Measurements from ENCODE around the gene VASP. TPM values are rescaled to one million over a fixed set of nuclear protein-coding genes. Genes with fewer than 3 reads are reported as not detected.
"Not testable (repeated sequence)": the region's sequence is repeated elsewhere in the genome, so short reads cannot be mapped to it uniquely, and the experiment has no call there.

The VASP gene
- total RNA-seq, 4 donors from 2014 or later = 140 to 246 (median 167) TPM

- H3K9me3 ChIP-seq = no peaks in the 10 kb centered on the region
- no peaks in the 10 kb centered on the region for H3K27me3 ChIP-seq
- TF ChIP-seq POLR2AphosphoS5 (IDR thresholded peaks at IDR 0.05) = no peak
- no peak for TF ChIP-seq EP300 (IDR thresholded peaks at IDR 0.05)
- no peak for TF ChIP-seq POLR2A (IDR thresholded peaks at IDR 0.05)
- no peak for TF ChIP-seq CTCF (IDR thresholded peaks at IDR 0.05)
- peak overlapping the region; percentile 97 to 100 for H3K4me3 ChIP-seq
- H3K4me1 ChIP-seq = peaks cover 0 to 54% (median 3%) of the 10 kb centered on the region in 3 donors
- peak overlapping the region; percentile 82 to 97 (median 92) for H3K27ac ChIP-seq
- ATAC-seq = no peak
- H3K36me3 ChIP-seq = no peaks in the 10 kb centered on the region
- WGBS, 2 donors (ENCODE audit: low coverage in 1 of 2) = no CpG with 5 or more reads among the region's 26 CpGs
Observed at GRCh38 chr19:45508417-45508860, 1.2 kb downstream of the VASP start.

- Histone ChIP-seq H3K4me3 (peak overlapping the region; percentile 97 to 100), H3K36me3 (no peaks in the 10 kb centered on the region), H3K4me1 (peaks cover 5 to 60% (median 10%) of the 10 kb centered on the region in 3 donors)
Observed at GRCh38 chr19:45508861-45509691, 1.8 kb downstream of the VASP start.

GRCh38 chr19:45509692-45510015 is 2.4 kb downstream of the VASP start:
- Histone ChIP-seq H3K4me3 (peak overlapping the region; percentile 97 to 100), H3K4me1 (peaks cover 5 to 66% (median 15%) of the 10 kb centered on the region in 3 donors), H3K27ac (peak overlapping the region; percentile 82 to 97 (median 92)), H3K27me3 (no peaks in the 10 kb centered on the region), H3K36me3 (no peaks in the 10 kb centered on the region), H3K9me3 (no peaks in the 10 kb centered on the region)
- ATAC-seq = no peak
- no peak for TF ChIP-seq POLR2AphosphoS5 (IDR thresholded peaks at IDR 0.05)
- no peak for TF ChIP-seq CTCF (IDR thresholded peaks at IDR 0.05)
- no peak for TF ChIP-seq POLR2A (IDR thresholded peaks at IDR 0.05)
- TF ChIP-seq EP300 (IDR thresholded peaks at IDR 0.05) = no peak
- 0 to 7% methylated on average over 2 of the region's 3 CpGs for WGBS, 2 donors (ENCODE audit: low coverage in 1 of 2)

More at GRCh38 chr19:45508861-45509691, 1.8 kb downstream of the VASP start:
- Histone ChIP-seq H3K27ac (peak overlapping the region; percentile 82 to 97 (median 92)), H3K9me3 (no peaks in the 10 kb centered on the region), H3K27me3 (no peaks in the 10 kb centered on the region)
- TF ChIP-seq EP300 (IDR thresholded peaks at IDR 0.05) = no peak
- peak; percentile 15 for TF ChIP-seq POLR2A (IDR thresholded peaks at IDR 0.05)
- TF ChIP-seq POLR2AphosphoS5 (IDR thresholded peaks at IDR 0.05) = peak; percentile 64
- TF ChIP-seq CTCF (IDR thresholded peaks at IDR 0.05) = peak in 2 of 4 experiments; percentile 34 to 50
- WGBS, 2 donors (ENCODE audit: low coverage in 1 of 2) = 0% methylated on average over 9 to 13 of the region's 28 CpGs
- peak; percentile 73 for ATAC-seq

- Histone ChIP-seq H3K27ac (peak overlapping the region; percentile 82 to 97 (median 92)), H3K4me1 (peaks cover 5 to 73% (median 22%) of the 10 kb centered on the region in 3 donors), H3K4me3 (peak overlapping the region in 1 of 2 donors; percentile 100)
- not testable (repeated sequence) for ATAC-seq, H3K36me3 ChIP-seq, H3K27me3 ChIP-seq, H3K9me3 ChIP-seq
- WGBS, 2 donors (ENCODE audit: low coverage in 1 of 2) = 64 to 66% methylated on average over 5 to 8 of the region's 11 CpGs
Observed at GRCh38 chr19:45510352-45510751, 3.1 kb downstream of the VASP start.

- ATAC-seq = no peak
- WGBS, 2 donors (ENCODE audit: low coverage in 1 of 2) = 80 to 82% methylated on average over 2 to 5 of the region's 5 CpGs
- TF ChIP-seq EP300 (IDR thresholded peaks at IDR 0.05) = no peak
- no peak for TF ChIP-seq POLR2A (IDR thresholded peaks at IDR 0.05)
- TF ChIP-seq POLR2AphosphoS5 (IDR thresholded peaks at IDR 0.05) = no peak
- no peak for TF ChIP-seq CTCF (IDR thresholded peaks at IDR 0.05)
- Histone ChIP-seq H3K36me3 (peaks cover 0 to 9% of the 10 kb centered on the region in 2 donors), H3K27ac (peak overlapping the region in 3 of 4 donors; percentile 40 to 87 (median 75)), H3K9me3 (no peaks in the 10 kb centered on the region), H3K4me1 (peaks cover 5 to 75% (median 24%) of the 10 kb centered on the region in 3 donors), H3K4me3 (no peak overlapping the region), H3K27me3 (no peaks in the 10 kb centered on the region)
Observed at GRCh38 chr19:45511074-45511473, 3.8 kb downstream of the VASP start.

Data from gastroesophageal sphincter (tissue), 4 donors.